HG03103 (cell line): ENCODE data around the gene ZBTB40.

Experiments
- ATAC-seq: cut with Tn5 transposase; IDR thresholded peaks from one replicate; pipeline ENCODE4 v1.9.1; 2021; ENCODE audit warnings: low read depth; ENCODE audit not compliant: unreplicated experiment

The ZBTB40 gene

GRCh38 chr1:22575532-22576149 is 124.0 kb downstream of the ZBTB40 start:
- no peak for ATAC-seq

DNA sequence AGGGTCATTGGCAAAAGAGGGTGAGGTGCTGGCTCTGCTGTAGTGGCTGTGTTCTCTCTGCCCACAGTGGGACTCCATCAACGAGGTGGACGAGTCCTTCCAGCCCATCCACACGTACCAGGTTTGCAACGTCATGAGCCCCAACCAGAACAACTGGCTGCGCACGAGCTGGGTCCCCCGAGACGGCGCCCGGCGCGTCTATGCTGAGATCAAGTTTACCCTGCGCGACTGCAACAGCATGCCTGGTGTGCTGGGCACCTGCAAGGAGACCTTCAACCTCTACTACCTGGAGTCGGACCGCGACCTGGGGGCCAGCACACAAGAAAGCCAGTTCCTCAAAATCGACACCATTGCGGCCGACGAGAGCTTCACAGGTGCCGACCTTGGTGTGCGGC is 124.5 kb downstream of the ZBTB40 start:
- ATAC-seq = no peak

GRCh38 chr1:22576617-22577016 is 125.0 kb downstream of the ZBTB40 start:
- no peak for ATAC-seq

GRCh38 chr1:22578732-22579361 is 127.2 kb downstream of the ZBTB40 start:
- ATAC-seq = no peak

- ATAC-seq = no peak
Measured at GRCh38 chr1:22579541-22580155, 128.0 kb downstream of the ZBTB40 start.
